ENCODE results near the gene BPIFB4. TPM values are rescaled to one million over a fixed set of nuclear protein-coding genes. Genes with fewer than 3 reads are reported as not detected.

The BPIFB4 gene
- total RNA-seq, 1 experiment from 2014 or later: not detected

DNA sequence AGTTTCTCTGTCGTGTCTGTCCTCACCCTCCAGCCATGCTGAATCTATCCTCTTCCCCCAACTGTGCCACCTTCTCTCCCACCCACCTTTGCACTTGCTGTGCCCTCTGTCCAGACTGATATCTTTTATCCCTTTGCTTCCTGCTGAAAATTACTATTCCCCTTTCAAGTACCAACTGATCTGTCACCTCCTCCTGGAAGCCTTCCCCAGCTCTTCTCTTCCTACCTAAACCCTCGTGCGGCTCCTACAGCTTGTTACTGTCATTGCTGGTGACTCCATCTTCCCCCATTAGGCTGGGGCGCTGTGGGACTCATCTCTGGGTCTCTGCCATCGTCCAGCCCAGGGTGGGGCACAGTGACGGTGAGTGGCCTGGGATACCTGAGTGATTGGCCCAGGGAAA lies 46.9 kb upstream of the BPIFB4 start:
- Histone ChIP-seq H3K9me3 (ENCODE audit: control insufficient read depth, insufficient read depth, low read depth, low read length) (no peaks in the 10 kb centered on the region), H3K4me3 (ENCODE audit: low read depth in 2 of 2, low read length in 2 of 2) (no peak overlapping the region), H3K36me3 (ENCODE audit: control insufficient read depth, insufficient read depth, low read length) (no peaks in the 10 kb centered on the region), H3K27me3 (ENCODE audit: control insufficient read depth, insufficient read depth, low read length) (peaks cover 3% of the 10 kb centered on the region; the same call in 1 of the 2 replicates), H3K27ac (ENCODE audit: low read length) (no peak overlapping the region), H3K4me1 (ENCODE audit: control insufficient read depth, insufficient read depth, low read length) (no peaks in the 10 kb centered on the region)
- intact Hi-C loops (cut with micrococcal nuclease; ENCODE audit: unreplicated experiment): no loop called here
- BruUV-seq (replicated peaks): no TSS peak
- TF ChIP-seq SIN3A (IDR thresholded peaks at IDR 0.05; ENCODE audit: borderline replicate concordance, insufficient read depth, low read depth, low read length) (no peak), TCF7L2 (IDR thresholded peaks at IDR 0.05; ENCODE audit: low read depth, low read length) (no peak), POLR2AphosphoS5 (IDR thresholded peaks at IDR 0.05; ENCODE audit: low read depth, low read length) (no peak)
- TF ChIP-seq, protein P1, sequence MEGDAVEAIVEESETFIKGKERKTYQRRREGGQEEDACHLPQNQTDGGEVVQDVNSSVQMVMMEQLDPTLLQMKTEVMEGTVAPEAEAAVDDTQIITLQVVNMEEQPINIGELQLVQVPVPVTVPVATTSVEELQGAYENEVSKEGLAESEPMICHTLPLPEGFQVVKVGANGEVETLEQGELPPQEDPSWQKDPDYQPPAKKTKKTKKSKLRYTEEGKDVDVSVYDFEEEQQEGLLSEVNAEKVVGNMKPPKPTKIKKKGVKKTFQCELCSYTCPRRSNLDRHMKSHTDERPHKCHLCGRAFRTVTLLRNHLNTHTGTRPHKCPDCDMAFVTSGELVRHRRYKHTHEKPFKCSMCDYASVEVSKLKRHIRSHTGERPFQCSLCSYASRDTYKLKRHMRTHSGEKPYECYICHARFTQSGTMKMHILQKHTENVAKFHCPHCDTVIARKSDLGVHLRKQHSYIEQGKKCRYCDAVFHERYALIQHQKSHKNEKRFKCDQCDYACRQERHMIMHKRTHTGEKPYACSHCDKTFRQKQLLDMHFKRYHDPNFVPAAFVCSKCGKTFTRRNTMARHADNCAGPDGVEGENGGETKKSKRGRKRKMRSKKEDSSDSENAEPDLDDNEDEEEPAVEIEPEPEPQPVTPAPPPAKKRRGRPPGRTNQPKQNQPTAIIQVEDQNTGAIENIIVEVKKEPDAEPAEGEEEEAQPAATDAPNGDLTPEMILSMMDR (IDR thresholded peaks at IDR 0.05): no peak
- TF ChIP-seq, protein P2, sequence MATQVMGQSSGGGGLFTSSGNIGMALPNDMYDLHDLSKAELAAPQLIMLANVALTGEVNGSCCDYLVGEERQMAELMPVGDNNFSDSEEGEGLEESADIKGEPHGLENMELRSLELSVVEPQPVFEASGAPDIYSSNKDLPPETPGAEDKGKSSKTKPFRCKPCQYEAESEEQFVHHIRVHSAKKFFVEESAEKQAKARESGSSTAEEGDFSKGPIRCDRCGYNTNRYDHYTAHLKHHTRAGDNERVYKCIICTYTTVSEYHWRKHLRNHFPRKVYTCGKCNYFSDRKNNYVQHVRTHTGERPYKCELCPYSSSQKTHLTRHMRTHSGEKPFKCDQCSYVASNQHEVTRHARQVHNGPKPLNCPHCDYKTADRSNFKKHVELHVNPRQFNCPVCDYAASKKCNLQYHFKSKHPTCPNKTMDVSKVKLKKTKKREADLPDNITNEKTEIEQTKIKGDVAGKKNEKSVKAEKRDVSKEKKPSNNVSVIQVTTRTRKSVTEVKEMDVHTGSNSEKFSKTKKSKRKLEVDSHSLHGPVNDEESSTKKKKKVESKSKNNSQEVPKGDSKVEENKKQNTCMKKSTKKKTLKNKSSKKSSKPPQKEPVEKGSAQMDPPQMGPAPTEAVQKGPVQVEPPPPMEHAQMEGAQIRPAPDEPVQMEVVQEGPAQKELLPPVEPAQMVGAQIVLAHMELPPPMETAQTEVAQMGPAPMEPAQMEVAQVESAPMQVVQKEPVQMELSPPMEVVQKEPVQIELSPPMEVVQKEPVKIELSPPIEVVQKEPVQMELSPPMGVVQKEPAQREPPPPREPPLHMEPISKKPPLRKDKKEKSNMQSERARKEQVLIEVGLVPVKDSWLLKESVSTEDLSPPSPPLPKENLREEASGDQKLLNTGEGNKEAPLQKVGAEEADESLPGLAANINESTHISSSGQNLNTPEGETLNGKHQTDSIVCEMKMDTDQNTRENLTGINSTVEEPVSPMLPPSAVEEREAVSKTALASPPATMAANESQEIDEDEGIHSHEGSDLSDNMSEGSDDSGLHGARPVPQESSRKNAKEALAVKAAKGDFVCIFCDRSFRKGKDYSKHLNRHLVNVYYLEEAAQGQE (IDR thresholded peaks at IDR 0.05; ENCODE audit: insufficient read depth in 1 of 2, low read depth in 2 of 2, low read length in 1 of 2): no peak
- no peak for DNase-seq (ENCODE audit: low read depth, low spot score)
- in situ Hi-C loops (cut with HindIII; ENCODE audit: low pct_unique_long_range_greater_than_20kb, low sequenced_read_pairs): no loop called here
- ATAC-seq: no peak
- ChIA-PET CTCF (no interaction called here), POLR2A (no interaction called here)

- peaks cover 4% of the 10 kb centered on the region; the same call in 1 of the 2 replicates for H3K27me3 ChIP-seq (ENCODE audit: control insufficient read depth, insufficient read depth, low read length)
Measured at GRCh38 chr20:33033381-33033780, 46.1 kb upstream of the BPIFB4 start.

More at GRCh38 chr20:33033381-33033780, 46.1 kb upstream of the BPIFB4 start:
- in situ Hi-C loops (cut with HindIII; ENCODE audit: low pct_unique_long_range_greater_than_20kb, low sequenced_read_pairs): no loop called here
- Histone ChIP-seq H3K36me3 (ENCODE audit: control insufficient read depth, insufficient read depth, low read length) (no peaks in the 10 kb centered on the region), H3K4me3 (ENCODE audit: low read depth in 2 of 2, low read length in 2 of 2) (no peak overlapping the region), H3K4me1 (ENCODE audit: control insufficient read depth, insufficient read depth, low read length) (no peaks in the 10 kb centered on the region), H3K27ac (ENCODE audit: low read length) (no peak overlapping the region), H3K9me3 (ENCODE audit: control insufficient read depth, insufficient read depth, low read depth, low read length) (no peaks in the 10 kb centered on the region)
- DNase-seq (ENCODE audit: low read depth, low spot score) (no peak), ATAC-seq (no peak)
- TF ChIP-seq TCF7L2 (IDR thresholded peaks at IDR 0.05; ENCODE audit: low read depth, low read length) (no peak), SIN3A (IDR thresholded peaks at IDR 0.05; ENCODE audit: borderline replicate concordance, insufficient read depth, low read depth, low read length) (no peak)
- TF ChIP-seq, protein P2 (IDR thresholded peaks at IDR 0.05; ENCODE audit: insufficient read depth in 1 of 2, low read depth in 2 of 2, low read length in 1 of 2): no peak
- TF ChIP-seq, protein P1 (IDR thresholded peaks at IDR 0.05): no peak
- intact Hi-C loops (cut with micrococcal nuclease; ENCODE audit: unreplicated experiment): no loop called here
- BruUV-seq (replicated peaks): no TSS peak
- CTCF ChIA-PET: no interaction called here
- POLR2A ChIA-PET: no interaction called here
